ENCODE measurements around the gene TMEM175. TPM values are rescaled to one million over a fixed set of nuclear protein-coding genes. Genes with fewer than 3 reads are reported as not detected.
"Not testable (repeated sequence)": the region's sequence is repeated elsewhere in the genome, so short reads cannot be mapped to it uniquely, and the experiment has no call there.

TMEM175 gene
- total RNA-seq, 1 experiment from 2014 or later, result 13.5 TPM

- DNase-seq (ENCODE audit: low read depth), result no peak
Observed at GRCh38 chr4:917466-917865, 14.8 kb upstream of the TMEM175 start.

- DNase-seq (ENCODE audit: low read depth), result no peak
Observed at GRCh38 chr4:917992-918391, 14.3 kb upstream of the TMEM175 start.

GRCh38 chr4:918591-918990 lies 13.7 kb upstream of the TMEM175 start:
- DNase-seq (ENCODE audit: low read depth), result not testable (repeated sequence)

- not testable (repeated sequence) for DNase-seq (ENCODE audit: low read depth)
Observed at GRCh38 chr4:919004-919680, 13.1 kb upstream of the TMEM175 start.

GRCh38 chr4:921830-922331 lies 10.4 kb upstream of the TMEM175 start:
- DNase-seq (ENCODE audit: low read depth), result no peak

- no peak for DNase-seq (ENCODE audit: low read depth)
Observed at GRCh38 chr4:924107-925096, 7.9 kb upstream of the TMEM175 start.

GRCh38 chr4:925171-925570 lies 7.1 kb upstream of the TMEM175 start:
- DNase-seq (ENCODE audit: low read depth), result no peak

GRCh38 chr4:925771-926500 lies 6.3 kb upstream of the TMEM175 start:
- no peak for DNase-seq (ENCODE audit: low read depth)

GRCh38 chr4:926538-926937 lies 5.7 kb upstream of the TMEM175 start:
- DNase-seq (ENCODE audit: low read depth), result no peak

- DNase-seq (ENCODE audit: low read depth), result not testable (repeated sequence)
Observed at GRCh38 chr4:927566-927965, 4.7 kb upstream of the TMEM175 start.

- DNase-seq (ENCODE audit: low read depth), result no peak
Observed at GRCh38 chr4:929096-929765, 3.0 kb upstream of the TMEM175 start.

- no peak for DNase-seq (ENCODE audit: low read depth)
Observed at GRCh38 chr4:930028-930551, 2.2 kb upstream of the TMEM175 start.

- no peak for DNase-seq (ENCODE audit: low read depth)
Observed at GRCh38 chr4:930827-931193, 1.4 kb upstream of the TMEM175 start.

- peak; percentile 46 for DNase-seq (ENCODE audit: low read depth)
Observed at GRCh38 chr4:931194-931959, 883 bp upstream of the TMEM175 start.

GRCh38 chr4:932713-933070 lies 432 bp downstream of the TMEM175 start:
- peak; percentile 15 for DNase-seq (ENCODE audit: low read depth)

- not testable (repeated sequence) for DNase-seq (ENCODE audit: low read depth)
Observed at GRCh38 chr4:939508-939907, 7.2 kb downstream of the TMEM175 start.

- no peak for DNase-seq (ENCODE audit: low read depth)
Observed at GRCh38 chr4:945274-946102, 13.2 kb downstream of the TMEM175 start.

GRCh38 chr4:946103-946450 lies 13.8 kb downstream of the TMEM175 start:
- no peak for DNase-seq (ENCODE audit: low read depth)
